Gastroesophageal sphincter (tissue), 3 donors: ENCODE results near the gene MAZ.
A peak's percentile ranks its signal among the peaks of the same experiment; 100 is the strongest.

ENCODE experiments used
- POLR2A ChIP-seq, 2 donors: fragments of 450-650 bp; IDR thresholded peaks; one replicate each; pipeline ENCODE4 v1.6.1; 2017; ENCODE audit warnings: antibody characterized with exemption in 2 of 2, mild to moderate bottlenecking in 2 of 2, moderate library complexity in 1 of 2
- POLR2AphosphoS5 ChIP-seq: sonication (generic); formaldehyde crosslinking; IDR thresholded peaks from one replicate; pipeline ENCODE4 v1.6.1; 2017; ENCODE audit warnings: antibody characterized with exemption
- TF ChIP-seq, protein P1 (sequence below), 4 experiments: fragments of 200-600 bp in 2 of 4; fragments of 450-650 bp in 2 of 4; sonication (generic) in 1 of 4; IDR thresholded peaks; one replicate each; pipeline ENCODE4 v1.5.1; 2017 to 2019; ENCODE audit warnings: antibody characterized with exemption in 4 of 4, mild to moderate bottlenecking in 2 of 4, moderate library complexity in 2 of 4

- peak; percentile 17 for TF ChIP-seq POLR2AphosphoS5
- TF ChIP-seq, protein P1, sequence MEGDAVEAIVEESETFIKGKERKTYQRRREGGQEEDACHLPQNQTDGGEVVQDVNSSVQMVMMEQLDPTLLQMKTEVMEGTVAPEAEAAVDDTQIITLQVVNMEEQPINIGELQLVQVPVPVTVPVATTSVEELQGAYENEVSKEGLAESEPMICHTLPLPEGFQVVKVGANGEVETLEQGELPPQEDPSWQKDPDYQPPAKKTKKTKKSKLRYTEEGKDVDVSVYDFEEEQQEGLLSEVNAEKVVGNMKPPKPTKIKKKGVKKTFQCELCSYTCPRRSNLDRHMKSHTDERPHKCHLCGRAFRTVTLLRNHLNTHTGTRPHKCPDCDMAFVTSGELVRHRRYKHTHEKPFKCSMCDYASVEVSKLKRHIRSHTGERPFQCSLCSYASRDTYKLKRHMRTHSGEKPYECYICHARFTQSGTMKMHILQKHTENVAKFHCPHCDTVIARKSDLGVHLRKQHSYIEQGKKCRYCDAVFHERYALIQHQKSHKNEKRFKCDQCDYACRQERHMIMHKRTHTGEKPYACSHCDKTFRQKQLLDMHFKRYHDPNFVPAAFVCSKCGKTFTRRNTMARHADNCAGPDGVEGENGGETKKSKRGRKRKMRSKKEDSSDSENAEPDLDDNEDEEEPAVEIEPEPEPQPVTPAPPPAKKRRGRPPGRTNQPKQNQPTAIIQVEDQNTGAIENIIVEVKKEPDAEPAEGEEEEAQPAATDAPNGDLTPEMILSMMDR (IDR thresholded peaks at IDR 0.05): no peak
- no peak for TF ChIP-seq POLR2A (IDR thresholded peaks at IDR 0.05)
These were observed 46.3 kb downstream of the MAZ start for GRCh38 chr16:29852654-29853053.
